SK-N-SH treated with all-trans-retinoic acid at 6 μM for 48 hours (cell line): ENCODE measurements around the gene MRPS27.

Experiments
- ATAC-seq: fragments of 200-7000 bp; cut with Tn5 transposase; 3 replicates; pipeline ENCODE4 v1.9.1; 2020; ENCODE audit warnings: mild to moderate bottlenecking, moderate library complexity
- ARNTL ChIP-seq: fragments of 450-650 bp; formaldehyde crosslinking; IDR thresholded peaks from 2 replicates; pipeline ENCODE4 v1.5.0; 2020; ENCODE audit warnings: low read depth, mild to moderate bottlenecking, moderate library complexity, borderline replicate concordance
- BACH2 ChIP-seq: fragments of 250-450 bp; sonication (Bioruptor Pico); IDR thresholded peaks from 2 replicates; pipeline ENCODE4 v1.9.0; 2021; ENCODE audit warnings: mild to moderate bottlenecking, borderline replicate concordance
- CREB5 ChIP-seq: fragments of 250-450 bp; sonication (Bioruptor Pico); IDR thresholded peaks from 2 replicates; pipeline ENCODE4 v1.5.1; 2020; ENCODE audit warnings: low read depth, mild to moderate bottlenecking, moderate library complexity
- CSDC2 ChIP-seq: fragments of 250-450 bp; sonication (Bioruptor Pico); IDR thresholded peaks from 2 replicates; pipeline ENCODE4 v1.5.0; 2020; ENCODE audit warnings: mild to moderate bottlenecking, moderate library complexity
- CSRNP3 ChIP-seq: fragments of 250-450 bp; sonication (Bioruptor Pico); IDR thresholded peaks from 2 replicates; pipeline ENCODE4 v1.5.1; 2021; ENCODE audit warnings: mild to moderate bottlenecking, moderate library complexity
- ESRRG ChIP-seq: fragments of 250-450 bp; sonication (Bioruptor Pico); IDR thresholded peaks from 2 replicates; pipeline ENCODE4 v1.6.1; 2021; ENCODE audit warnings: mild to moderate bottlenecking
- GLIS3 ChIP-seq: fragments of 250-450 bp; sonication (Bioruptor Pico); IDR thresholded peaks from 2 replicates; pipeline ENCODE4 v1.5.0; 2020; ENCODE audit warnings: mild to moderate bottlenecking, moderate library complexity
- ISL1 ChIP-seq: fragments of 250-450 bp; sonication (Bioruptor Pico); IDR thresholded peaks from 2 replicates; pipeline ENCODE4 v2.1.2; 2022; ENCODE audit warnings: mild to moderate bottlenecking, moderate library complexity
- OSR1 ChIP-seq: fragments of 250-450 bp; sonication (Bioruptor Pico); IDR thresholded peaks from 2 replicates; pipeline ENCODE4 v1.8.0; 2022; ENCODE audit warnings: moderate library complexity, mild to moderate bottlenecking, inconsistent platforms
- PATZ1 ChIP-seq: fragments of 250-450 bp; sonication (Bioruptor Pico); IDR thresholded peaks from 2 replicates; pipeline ENCODE4 v1.8.0; 2020; ENCODE audit warnings: mild to moderate bottlenecking, moderate library complexity, borderline replicate concordance
- POU6F1 ChIP-seq: fragments of 250-450 bp; sonication (Bioruptor Pico); IDR thresholded peaks from 2 replicates; pipeline ENCODE4 v1.8.0; 2021; ENCODE audit warnings: low read depth, mild to moderate bottlenecking, moderate library complexity, borderline replicate concordance
- PPARA ChIP-seq: fragments of 250-450 bp; sonication (Bioruptor Pico); IDR thresholded peaks from 2 replicates; pipeline ENCODE4 v1.5.0; 2020; ENCODE audit warnings: mild to moderate bottlenecking, borderline replicate concordance
- RARB ChIP-seq: fragments of 250-450 bp; sonication (Bioruptor Pico); IDR thresholded peaks from 2 replicates; pipeline ENCODE4 v1.8.0; 2021; ENCODE audit warnings: mild to moderate bottlenecking, moderate library complexity
- SNAI2 ChIP-seq: fragments of 250-450 bp; sonication (Bioruptor Pico); IDR thresholded peaks from 2 replicates; pipeline ENCODE4 v1.5.0; 2020; ENCODE audit warnings: mild to moderate bottlenecking, moderate library complexity
- TCF4 ChIP-seq: fragments of 250-450 bp; sonication (Bioruptor Pico); IDR thresholded peaks from 2 replicates; pipeline ENCODE4 v1.8.0; 2021; ENCODE audit warnings: mild to moderate bottlenecking, moderate library complexity, borderline replicate concordance
- TOX ChIP-seq: fragments of 250-450 bp; sonication (Bioruptor Pico); IDR thresholded peaks from 2 replicates; pipeline ENCODE4 v1.8.0; 2021; ENCODE audit warnings: mild to moderate bottlenecking, moderate library complexity, borderline replicate concordance
- TSHZ2 ChIP-seq: fragments of 250-450 bp; sonication (Bioruptor Pico); IDR thresholded peaks from 2 replicates; pipeline ENCODE4 v1.5.0; 2020; ENCODE audit warnings: mild to moderate bottlenecking, moderate library complexity
- ZC3H10 ChIP-seq: fragments of 250-450 bp; sonication (Bioruptor Pico); IDR thresholded peaks from 2 replicates; pipeline ENCODE4 v1.5.1; 2021; ENCODE audit warnings: mild to moderate bottlenecking, moderate library complexity
- ZFP3 ChIP-seq: fragments of 250-450 bp; sonication (Bioruptor Pico); IDR thresholded peaks from 2 replicates; pipeline ENCODE4 v1.5.0; 2020; ENCODE audit warnings: mild to moderate bottlenecking, moderate library complexity
- ZFP30 ChIP-seq: fragments of 450-650 bp; formaldehyde crosslinking; IDR thresholded peaks from 2 replicates; pipeline ENCODE4 v1.5.0; 2022; ENCODE audit warnings: mild to moderate bottlenecking, moderate library complexity
- ZNF565 ChIP-seq: fragments of 450-650 bp; formaldehyde crosslinking; conservative IDR thresholded peaks from 2 replicates; pipeline ENCODE4 v1.5.0; 2020; ENCODE audit warnings: low read depth, mild to moderate bottlenecking, moderate library complexity
- ZNF70 ChIP-seq: fragments of 450-650 bp; formaldehyde crosslinking; IDR thresholded peaks from 2 replicates; pipeline ENCODE4 v1.5.0; 2020; ENCODE audit warnings: mild to moderate bottlenecking, moderate library complexity
- ZNF8 ChIP-seq: fragments of 450-650 bp; formaldehyde crosslinking; IDR thresholded peaks from 2 replicates; pipeline ENCODE4 v1.5.0; 2020; ENCODE audit warnings: mild to moderate bottlenecking, moderate library complexity

Gene MRPS27

GRCh38 chr5:72225741-72226140 is 94.3 kb downstream of the MRPS27 start (continued):
- TF ChIP-seq PATZ1 = no peak

GRCh38 chr5:72224946-72225463 is 95.0 kb downstream of the MRPS27 start:
- 0 out of 2 replicates have a peak, but pooled peaks have one; percentile 15 for TF ChIP-seq POU6F1 (CRISPR knock-in tag)
- no peak for TF ChIP-seq PATZ1
- TF ChIP-seq ESRRG (CRISPR knock-in tag) = no peak
- TF ChIP-seq SNAI2 (CRISPR knock-in tag) = no peak
- peak; percentile 61; the same call in 1 of the 2 replicates for TF ChIP-seq CREB5 (CRISPR knock-in tag)
- TF ChIP-seq ISL1 (CRISPR knock-in tag) = peak; percentile 96
- TF ChIP-seq ZNF70 = no peak
- TF ChIP-seq ZFP3 (CRISPR knock-in tag) = no peak
- TF ChIP-seq CSRNP3 = no peak
- TF ChIP-seq PPARA (CRISPR knock-in tag) = no peak
- TF ChIP-seq ZNF565 (CRISPR knock-in tag) = no peak
- TF ChIP-seq OSR1 (CRISPR knock-in tag) = no peak
- TF ChIP-seq TSHZ2 (CRISPR knock-in tag) = no peak
- no peak for TF ChIP-seq CSDC2
- no peak for TF ChIP-seq GLIS3
- TF ChIP-seq ZC3H10 = no peak
- 0 out of 2 replicates have a peak, but pooled peaks have one; percentile 5 for TF ChIP-seq ZNF8 (CRISPR knock-in tag)
- no peak for TF ChIP-seq TOX
- TF ChIP-seq TCF4 (CRISPR knock-in tag) = no peak
- TF ChIP-seq BACH2 = no peak
- TF ChIP-seq RARB = no peak
- no peak for TF ChIP-seq ZFP30
- TF ChIP-seq ARNTL (CRISPR knock-in tag) = no peak
- peak; percentile 91 for ATAC-seq
